Measurements from ENCODE around the gene GTPBP1. TPM values are rescaled to one million over a fixed set of nuclear protein-coding genes. Genes with fewer than 3 reads are reported as not detected.

GTPBP1 gene
- total RNA-seq, 1 experiment from 2014 or later = 8.3 TPM

- DNase-seq (ENCODE audit: low spot score) = peak; percentile 44
Measured at GRCh38 chr22:38724926-38725571, 19.3 kb downstream of the GTPBP1 start.

GRCh38 chr22:38725900-38726655, 20.3 kb downstream of the GTPBP1 start:
- no peak for DNase-seq (ENCODE audit: low spot score)

- DNase-seq (ENCODE audit: low spot score) = no peak
Measured at GRCh38 chr22:38727123-38727522, 21.4 kb downstream of the GTPBP1 start.

GRCh38 chr22:38727530-38728451, 22.0 kb downstream of the GTPBP1 start:
- DNase-seq (ENCODE audit: low spot score) = no peak

- DNase-seq (ENCODE audit: low spot score) = no peak
Measured at GRCh38 chr22:38728871-38729796, 23.4 kb downstream of the GTPBP1 start.

GRCh38 chr22:38729946-38730345, 24.2 kb downstream of the GTPBP1 start:
- DNase-seq (ENCODE audit: low spot score) = no peak

GRCh38 chr22:38730411-38730871, 24.7 kb downstream of the GTPBP1 start:
- no peak for DNase-seq (ENCODE audit: low spot score)

- DNase-seq (ENCODE audit: low spot score) = no peak
Measured at GRCh38 chr22:38731703-38732161, 26.0 kb downstream of the GTPBP1 start.

GRCh38 chr22:38732251-38732815, 26.6 kb downstream of the GTPBP1 start:
- DNase-seq (ENCODE audit: low spot score) = no peak

- no peak for DNase-seq (ENCODE audit: low spot score)
Measured at GRCh38 chr22:38733329-38733723, 27.6 kb downstream of the GTPBP1 start.

GRCh38 chr22:38733724-38734381, 28.1 kb downstream of the GTPBP1 start:
- DNase-seq (ENCODE audit: low spot score) = no peak

- no peak for DNase-seq (ENCODE audit: low spot score)
Measured at GRCh38 chr22:38734421-38735100, 28.8 kb downstream of the GTPBP1 start.

GRCh38 chr22:38735126-38735464, 29.4 kb downstream of the GTPBP1 start:
- DNase-seq (ENCODE audit: low spot score) = no peak

GRCh38 chr22:38735465-38736256, 29.9 kb downstream of the GTPBP1 start:
- DNase-seq (ENCODE audit: low spot score) = no peak

- DNase-seq (ENCODE audit: low spot score) = no peak
Measured at GRCh38 chr22:38736257-38736570, 30.5 kb downstream of the GTPBP1 start.

GRCh38 chr22:38737302-38738060, 31.7 kb downstream of the GTPBP1 start:
- peak; percentile 28 for DNase-seq (ENCODE audit: low spot score)

- no peak for DNase-seq (ENCODE audit: low spot score)
Measured at GRCh38 chr22:38738475-38739070, 32.8 kb downstream of the GTPBP1 start.

Data from A172 (cell line).